ENCODE measurements around the gene IRF2BPL.

The IRF2BPL gene

DNA sequence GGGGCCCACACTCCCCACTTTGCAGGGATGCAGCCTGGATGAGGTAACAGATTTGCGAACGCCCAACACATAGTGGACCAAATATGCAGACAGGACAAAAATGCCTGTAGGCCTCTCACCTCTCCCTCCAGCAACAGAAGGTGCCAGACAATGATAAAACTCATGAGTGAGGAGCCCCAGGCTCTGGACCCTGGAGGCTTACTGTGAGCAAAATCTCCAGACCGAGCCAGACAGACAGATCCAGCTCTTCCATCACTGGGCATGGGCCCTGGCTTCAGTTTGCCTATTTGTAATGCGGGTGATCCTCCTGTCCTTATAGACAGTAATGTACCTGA, 42.3 kb downstream of the IRF2BPL start:
- DNase-seq (ENCODE audit: low read depth in 2 of 2), result no peak

GRCh38 chr14:76985540-76986230, 42.8 kb downstream of the IRF2BPL start:
- DNase-seq (ENCODE audit: low read depth in 2 of 2), result no peak

GRCh38 chr14:76984787-76985375, 43.6 kb downstream of the IRF2BPL start:
- DNase-seq (ENCODE audit: low read depth in 2 of 2), result no peak

GRCh38 chr14:76984297-76984696, 44.2 kb downstream of the IRF2BPL start:
- DNase-seq (ENCODE audit: low read depth in 2 of 2), result no peak

GRCh38 chr14:76981670-76982069, 46.8 kb downstream of the IRF2BPL start:
- no peak for DNase-seq (ENCODE audit: low read depth in 2 of 2)

- DNase-seq (ENCODE audit: low read depth in 2 of 2), result peak; percentile 50 to 68
These were observed 50.5 kb downstream of the IRF2BPL start for GRCh38 chr14:76977793-76978720.

DNA sequence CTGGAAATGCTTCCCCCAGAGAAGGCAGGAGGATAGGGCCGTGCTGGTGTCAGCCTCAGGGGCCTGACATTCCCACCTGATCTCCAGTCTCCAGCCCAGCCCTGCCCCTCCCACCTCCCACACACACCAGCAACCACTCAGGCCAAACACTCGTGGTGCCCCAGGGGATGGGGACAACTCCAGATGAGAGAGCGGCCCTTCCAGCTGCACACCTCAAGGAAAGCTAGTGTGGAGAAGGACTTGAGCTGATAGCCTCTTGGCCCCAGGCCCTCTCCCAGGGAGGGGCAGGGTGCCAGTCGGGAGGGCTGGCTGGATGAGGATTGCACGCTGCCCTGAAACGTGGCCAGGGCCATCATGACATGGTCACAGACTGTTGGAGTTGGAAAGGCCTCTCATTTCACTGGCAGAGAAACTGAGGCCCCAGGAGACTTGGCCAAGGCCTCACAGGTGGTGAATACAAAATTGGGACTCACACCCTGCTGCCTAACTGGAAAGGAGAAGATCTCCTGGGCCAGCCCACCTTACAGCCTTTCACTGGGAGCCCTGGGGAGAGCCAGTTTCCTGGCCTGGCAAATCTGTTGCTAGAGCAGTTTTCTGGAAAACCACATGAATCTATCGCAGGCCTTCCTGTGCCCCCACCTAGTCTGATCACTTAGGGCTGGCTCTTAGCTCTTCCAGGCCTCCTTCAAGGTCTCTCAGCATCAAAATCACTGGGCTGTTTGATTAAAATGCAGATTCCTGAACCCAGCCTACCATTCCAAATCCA, 52.1 kb downstream of the IRF2BPL start:
- no peak for DNase-seq (ENCODE audit: low read depth in 2 of 2)

- DNase-seq (ENCODE audit: low read depth in 2 of 2), result no peak
These were observed 52.7 kb downstream of the IRF2BPL start for GRCh38 chr14:76975812-76976211.

DNA sequence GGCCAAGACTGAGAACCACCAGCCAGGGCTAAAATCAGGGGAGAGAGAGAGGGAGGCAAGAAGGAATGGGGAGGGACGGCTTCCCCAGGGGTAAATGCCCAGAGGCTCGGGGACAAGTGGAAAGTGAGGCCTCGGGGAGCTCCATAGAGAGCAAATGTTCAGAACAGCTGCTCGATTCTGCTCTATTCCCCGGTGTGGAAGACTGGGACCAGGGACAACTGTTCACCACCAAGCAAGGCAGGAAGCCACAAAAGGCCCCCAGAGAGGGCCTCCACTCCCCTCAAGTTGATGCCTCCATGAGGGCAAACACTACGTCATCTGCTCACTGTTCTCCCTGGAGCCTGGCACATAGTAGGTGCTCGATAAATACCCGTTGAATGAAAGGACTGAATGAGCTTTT, 53.5 kb downstream of the IRF2BPL start:
- no peak for DNase-seq (ENCODE audit: low read depth in 2 of 2)
